ENCODE measurements around the gene B4GALT4.

DNA sequence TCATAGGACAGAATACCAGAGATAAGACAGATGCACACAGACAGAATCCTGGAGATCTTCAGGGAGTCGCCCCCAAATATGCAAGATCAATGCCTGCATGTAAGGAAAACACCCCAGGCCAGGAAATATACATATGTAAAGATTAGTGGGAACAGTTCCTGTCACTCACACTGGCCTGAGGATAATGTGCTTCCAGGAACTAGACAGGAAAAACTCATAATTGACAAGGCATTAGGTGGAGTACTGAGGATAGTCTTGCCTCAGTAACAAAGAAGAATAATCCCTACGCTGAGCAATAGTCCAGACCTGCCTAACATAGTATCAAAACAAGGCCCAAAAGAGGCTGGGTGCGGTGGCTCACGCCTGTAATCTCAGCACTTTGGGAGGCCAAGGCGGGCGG lies 20.4 kb upstream of the B4GALT4 start:
- TF ChIP-seq EP300 (IDR thresholded peaks at IDR 0.05; ENCODE audit: borderline replicate concordance in 1 of 2, low read depth in 2 of 2, low read length in 2 of 2) (no peak), CEBPB (IDR thresholded peaks at IDR 0.05; ENCODE audit: low read depth, low read length) (no peak), SIN3A (conservative IDR thresholded peaks at IDR 0.05 in 1 of 2, IDR thresholded peaks at IDR 0.05 in 1 of 2; ENCODE audit: low read depth in 1 of 2, low read length in 2 of 2) (no peak), HDAC2 (IDR thresholded peaks at IDR 0.05; ENCODE audit: borderline replicate concordance in 1 of 2, low read depth in 2 of 2, low read length in 2 of 2) (no peak)
